Measurements from ENCODE around the gene TCF12. TPM values are rescaled to one million over a fixed set of nuclear protein-coding genes. Genes with fewer than 3 reads are reported as not detected.

Gene TCF12
- total RNA-seq, 1 donor from 2014 or later: 33.2 TPM

- H3K4me3 ChIP-seq (ENCODE audit: low read depth, low read length): no peak overlapping the region
- FAIRE-seq: no peak
- no peak for TF ChIP-seq CTCF (IDR thresholded peaks at IDR 0.05; ENCODE audit: insufficient read depth, low read length, severe bottlenecking)
These were observed 401.6 kb downstream of the TCF12 start for GRCh38 chr15:57319919-57320560.

DNA sequence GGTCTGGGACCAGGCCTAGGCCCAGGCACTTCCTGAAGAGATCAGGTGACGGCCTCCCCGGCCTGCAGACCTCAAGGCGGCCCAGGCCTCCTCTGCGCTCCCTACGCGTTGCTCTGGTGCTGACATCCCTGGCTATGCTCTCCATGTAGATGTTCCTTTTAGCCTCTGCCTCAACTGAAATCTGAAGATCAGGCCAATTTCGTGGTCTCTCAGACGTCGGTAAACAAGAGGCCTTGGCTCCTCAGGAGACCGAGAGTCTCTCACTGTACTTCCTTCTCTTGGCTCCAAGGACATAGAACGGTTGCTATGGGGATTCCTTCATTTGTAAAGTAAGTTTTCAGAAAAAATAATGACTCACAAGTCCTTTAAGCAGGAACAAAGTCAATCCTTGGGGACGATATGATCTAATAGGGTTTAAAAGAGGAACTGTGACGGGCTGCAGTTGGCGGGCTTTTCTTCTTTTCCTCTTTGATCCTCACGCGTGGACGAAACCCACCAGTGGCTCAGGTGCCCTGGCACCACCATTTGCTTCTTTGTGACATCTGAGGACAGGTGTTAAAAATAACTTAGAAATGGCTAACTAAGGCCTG lies 402.3 kb downstream of the TCF12 start:
- Histone ChIP-seq H3K27me3 (ENCODE audit: control insufficient read depth, insufficient read depth, low read length) (no peaks in the 10 kb centered on the region), H3K4me3 (ENCODE audit: low read depth, low read length) (no peak overlapping the region), H3K36me3 (ENCODE audit: control insufficient read depth, insufficient read depth, low read length) (no peaks in the 10 kb centered on the region)
- no peak for FAIRE-seq
- peak; percentile 29 for DNase-seq (ENCODE audit: low read depth)
- no peak for TF ChIP-seq CTCF (IDR thresholded peaks at IDR 0.05; ENCODE audit: insufficient read depth, low read length, severe bottlenecking)

More at GRCh38 chr15:57319919-57320560, 401.6 kb downstream of the TCF12 start:
- no peaks in the 10 kb centered on the region for H3K36me3 ChIP-seq (ENCODE audit: control insufficient read depth, insufficient read depth, low read length)
- DNase-seq (ENCODE audit: low read depth): no peak
- H3K27me3 ChIP-seq (ENCODE audit: control insufficient read depth, insufficient read depth, low read length): no peaks in the 10 kb centered on the region

GRCh38 chr15:57321485-57321884 lies 403.0 kb downstream of the TCF12 start:
- Histone ChIP-seq H3K27me3 (ENCODE audit: control insufficient read depth, insufficient read depth, low read length) (no peaks in the 10 kb centered on the region), H3K4me3 (ENCODE audit: low read depth, low read length) (no peak overlapping the region), H3K36me3 (ENCODE audit: control insufficient read depth, insufficient read depth, low read length) (no peaks in the 10 kb centered on the region)
- TF ChIP-seq CTCF (IDR thresholded peaks at IDR 0.05; ENCODE audit: insufficient read depth, low read length, severe bottlenecking): no peak
- no peak for DNase-seq (ENCODE audit: low read depth)
- no peak for FAIRE-seq

GRCh38 chr15:57321973-57322601 lies 403.6 kb downstream of the TCF12 start:
- DNase-seq (ENCODE audit: low read depth) (no peak), FAIRE-seq (no peak)
- Histone ChIP-seq H3K27me3 (ENCODE audit: control insufficient read depth, insufficient read depth, low read length) (no peaks in the 10 kb centered on the region), H3K36me3 (ENCODE audit: control insufficient read depth, insufficient read depth, low read length) (no peaks in the 10 kb centered on the region), H3K4me3 (ENCODE audit: low read depth, low read length) (no peak overlapping the region)
- TF ChIP-seq CTCF (IDR thresholded peaks at IDR 0.05; ENCODE audit: insufficient read depth, low read length, severe bottlenecking): no peak

DNA sequence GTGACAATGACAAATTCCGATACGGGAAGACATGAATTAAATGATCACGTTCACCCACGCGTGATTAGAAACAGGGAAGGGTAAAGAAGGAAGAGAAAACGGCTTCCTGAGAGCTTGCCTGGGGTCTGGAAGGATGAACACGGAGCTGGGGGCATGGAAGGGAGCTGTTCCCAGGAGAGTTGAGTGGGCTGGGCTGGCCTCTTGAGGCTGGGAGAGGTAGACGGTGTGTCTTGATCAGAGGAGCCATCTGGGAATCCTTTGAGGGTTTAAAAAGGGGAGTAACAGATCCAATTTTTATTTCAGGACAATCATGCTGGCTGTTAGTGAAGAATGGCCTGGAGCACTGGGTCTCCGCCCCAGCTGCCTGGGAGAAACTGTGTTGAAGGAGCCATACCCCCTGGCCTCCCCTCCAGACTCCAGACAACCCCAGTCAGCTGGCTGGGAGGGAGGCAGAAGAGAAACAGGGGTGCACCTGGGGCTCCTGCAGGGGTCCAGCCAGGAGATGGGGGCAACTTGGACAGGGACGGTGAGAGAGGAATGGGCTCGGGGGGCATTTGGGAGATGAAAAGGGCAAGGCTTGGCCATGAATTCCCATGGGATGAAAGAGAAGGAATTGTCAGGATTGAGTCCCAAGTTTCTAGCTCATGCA lies 404.3 kb downstream of the TCF12 start:
- no peak for FAIRE-seq
- Histone ChIP-seq H3K4me3 (ENCODE audit: low read depth, low read length) (no peak overlapping the region), H3K27me3 (ENCODE audit: control insufficient read depth, insufficient read depth, low read length) (no peaks in the 10 kb centered on the region)

More for the DNA sequence above, 404.3 kb downstream of the TCF12 start:
- DNase-seq (ENCODE audit: low read depth): no peak
- no peaks in the 10 kb centered on the region for H3K36me3 ChIP-seq (ENCODE audit: control insufficient read depth, insufficient read depth, low read length)
- no peak for TF ChIP-seq CTCF (IDR thresholded peaks at IDR 0.05; ENCODE audit: insufficient read depth, low read length, severe bottlenecking)

Data from bronchial epithelial cell (primary cell).